DND-41 (cell line): Measurements from ENCODE around the gene FNBP1.
A peak's percentile ranks its signal among the peaks of the same experiment; 100 is the strongest.

Experiments used
- ATAC-seq: fragments of 200-7000 bp; cut with Tn5 transposase; 3 replicates; pipeline ENCODE4 v1.9.1; 2021; ENCODE audit warnings: low read depth; ENCODE audit not compliant: insufficient read depth
- DNase-seq: peaks from one replicate; pipeline ENCODE4 v3.0.0-alpha.2; 2020
- H2AFZ ChIP-seq: 2 replicates; pipeline ENCODE4 v1.6.0; 2012; ENCODE audit warnings: low read depth, low read length
- H3K27ac ChIP-seq: 2 replicates; pipeline ENCODE4 v1.5.1; 2012; ENCODE audit warnings: low read length, inconsistent platforms
- H3K27me3 ChIP-seq: fragments of 200-600 bp; sonication (generic); 2 replicates; pipeline ENCODE4 v1.6.0; 2012; ENCODE audit warnings: low read length, mild to moderate bottlenecking, inconsistent platforms; ENCODE audit not compliant: insufficient read depth, poor library complexity
- H3K36me3 ChIP-seq: 2 replicates; pipeline ENCODE4 v1.5.1; 2012; ENCODE audit warnings: low read length, inconsistent platforms; ENCODE audit not compliant: insufficient read depth
- H3K4me1 ChIP-seq: 2 replicates; pipeline ENCODE4 v1.5.1; 2012; ENCODE audit warnings: mild to moderate bottlenecking, low read length; ENCODE audit not compliant: insufficient read depth
- H3K4me2 ChIP-seq: 2 replicates; pipeline ENCODE4 v1.6.0; 2012; ENCODE audit warnings: mild to moderate bottlenecking, moderate library complexity, low read length, inconsistent platforms; ENCODE audit not compliant: insufficient read depth
- H3K4me3 ChIP-seq, 2 experiments: fragments of 200-600 bp in 1 of 2; shearing (Covaris generic) in 1 of 2; 2 replicates each; pipeline ENCODE4 v1.5.1; 2012 to 2016; ENCODE audit warnings: inconsistent platforms in 2 of 2, low read length in 2 of 2, mild to moderate bottlenecking in 2 of 2, low read depth in 1 of 2, moderate library complexity in 1 of 2
- H3K79me2 ChIP-seq: 2 replicates; pipeline ENCODE4 v1.6.0; 2012; ENCODE audit warnings: low read length, inconsistent platforms; ENCODE audit not compliant: insufficient read depth
- H3K9ac ChIP-seq: 2 replicates; pipeline ENCODE4 v1.6.0; 2012; ENCODE audit warnings: low read depth, mild to moderate bottlenecking, inconsistent platforms, low read length, moderate library complexity
- H3K9me3 ChIP-seq: 2 replicates; pipeline ENCODE4 v1.5.1; 2012; ENCODE audit warnings: low read length, moderate library complexity, mild to moderate bottlenecking, inconsistent platforms; ENCODE audit not compliant: insufficient read depth, severe bottlenecking
- H4K20me1 ChIP-seq: 2 replicates; pipeline ENCODE4 v1.6.0; 2012; ENCODE audit warnings: low read length; ENCODE audit not compliant: insufficient read depth
- EZH2 ChIP-seq: IDR thresholded peaks from 3 replicates; pipeline ENCODE4 v1.6.1; 2012; ENCODE audit warnings: borderline replicate concordance, low read depth, mild to moderate bottlenecking, moderate library complexity, low read length, inconsistent platforms; ENCODE audit not compliant: severe bottlenecking
- TF ChIP-seq, protein P1 (sequence below): IDR thresholded peaks from 2 replicates; pipeline ENCODE4 v1.5.1; 2012; ENCODE audit warnings: borderline replicate concordance, low read length, moderate library complexity, mild to moderate bottlenecking; ENCODE audit not compliant: poor library complexity, severe bottlenecking; ENCODE audit errors: extremely low read depth

Gene FNBP1

DNA sequence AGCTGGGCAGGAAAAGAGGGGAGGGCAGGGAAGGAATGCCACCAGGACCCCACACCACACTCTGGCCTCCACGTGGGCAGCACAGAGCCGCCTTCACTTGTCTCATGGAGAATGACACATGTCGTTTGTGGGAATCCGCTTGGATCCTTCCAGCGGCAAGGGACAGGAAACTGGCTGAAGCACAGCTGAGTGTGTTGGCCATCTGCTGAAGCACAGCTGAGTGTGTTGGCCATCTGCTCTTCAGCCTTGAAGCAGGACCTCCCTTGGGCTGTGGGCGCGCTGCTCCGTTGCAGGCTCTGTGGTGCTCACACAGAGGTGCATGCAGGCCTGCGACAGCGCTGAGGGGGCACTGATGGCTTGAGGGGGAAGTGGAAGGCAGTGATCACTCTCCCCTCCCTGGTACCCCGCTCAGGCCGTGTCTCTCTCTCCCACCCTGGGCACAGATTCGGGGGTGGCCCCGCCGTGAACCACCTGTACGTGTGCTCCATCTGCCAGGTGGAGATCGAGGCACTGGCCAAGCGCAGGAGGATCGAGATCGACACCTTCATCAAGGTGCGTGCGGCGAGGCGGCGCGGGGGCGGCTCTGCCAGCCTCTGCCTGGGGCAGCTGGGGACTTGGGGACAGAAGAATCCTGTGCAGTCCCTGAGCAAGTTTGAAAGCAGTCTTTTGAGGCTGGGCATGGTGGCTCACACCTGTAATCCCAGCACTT lies 167.1 kb downstream of the FNBP1 start:
- ATAC-seq, result no peak
- Histone ChIP-seq H3K27me3 (no peaks in the 10 kb centered on the region), H3K9me3 (no peaks in the 10 kb centered on the region), H4K20me1 (no peaks in the 10 kb centered on the region), H3K27ac (no peak overlapping the region; the same call in 1 of the 2 replicates), H3K9ac (no peak overlapping the region), H2AFZ (no peak overlapping the region), H3K4me3 (no peak overlapping the region), H3K79me2 (no peaks in the 10 kb centered on the region), H3K36me3 (peaks cover 33% of the 10 kb centered on the region), H3K4me1 (peaks cover 4% of the 10 kb centered on the region), H3K4me2 (no peak overlapping the region)
- no peak for DNase-seq
- TF ChIP-seq EZH2, result no peak
- TF ChIP-seq, protein P1, sequence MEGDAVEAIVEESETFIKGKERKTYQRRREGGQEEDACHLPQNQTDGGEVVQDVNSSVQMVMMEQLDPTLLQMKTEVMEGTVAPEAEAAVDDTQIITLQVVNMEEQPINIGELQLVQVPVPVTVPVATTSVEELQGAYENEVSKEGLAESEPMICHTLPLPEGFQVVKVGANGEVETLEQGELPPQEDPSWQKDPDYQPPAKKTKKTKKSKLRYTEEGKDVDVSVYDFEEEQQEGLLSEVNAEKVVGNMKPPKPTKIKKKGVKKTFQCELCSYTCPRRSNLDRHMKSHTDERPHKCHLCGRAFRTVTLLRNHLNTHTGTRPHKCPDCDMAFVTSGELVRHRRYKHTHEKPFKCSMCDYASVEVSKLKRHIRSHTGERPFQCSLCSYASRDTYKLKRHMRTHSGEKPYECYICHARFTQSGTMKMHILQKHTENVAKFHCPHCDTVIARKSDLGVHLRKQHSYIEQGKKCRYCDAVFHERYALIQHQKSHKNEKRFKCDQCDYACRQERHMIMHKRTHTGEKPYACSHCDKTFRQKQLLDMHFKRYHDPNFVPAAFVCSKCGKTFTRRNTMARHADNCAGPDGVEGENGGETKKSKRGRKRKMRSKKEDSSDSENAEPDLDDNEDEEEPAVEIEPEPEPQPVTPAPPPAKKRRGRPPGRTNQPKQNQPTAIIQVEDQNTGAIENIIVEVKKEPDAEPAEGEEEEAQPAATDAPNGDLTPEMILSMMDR, result no peak

DNA sequence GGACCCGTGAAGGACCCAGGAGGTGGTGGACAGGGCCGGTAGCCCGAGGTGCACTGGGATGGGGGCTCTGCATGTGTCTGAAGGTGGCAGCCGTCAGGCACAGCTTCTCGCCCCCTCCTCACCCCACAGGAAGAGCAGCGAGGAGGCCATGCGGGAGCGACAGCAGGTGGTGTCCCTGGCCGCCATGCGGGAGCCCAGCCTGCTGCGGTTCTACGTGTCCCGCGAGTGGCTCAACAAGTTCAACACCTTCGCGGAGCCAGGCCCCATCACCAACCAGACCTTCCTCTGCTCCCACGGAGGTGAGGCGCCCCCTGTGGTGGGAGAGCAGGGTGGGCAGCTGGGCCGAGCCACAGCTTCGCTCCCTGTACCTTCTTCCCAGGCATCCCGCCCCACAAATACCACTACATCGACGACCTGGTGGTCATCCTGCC lies 167.8 kb downstream of the FNBP1 start:
- TF ChIP-seq, protein P1, result peak; percentile 50
- TF ChIP-seq EZH2, result no peak
- Histone ChIP-seq H3K36me3 (peaks cover 33% of the 10 kb centered on the region), H2AFZ (no peak overlapping the region), H3K4me3 (no peak overlapping the region), H3K4me1 (no peaks in the 10 kb centered on the region), H3K9ac (no peak overlapping the region), H4K20me1 (no peaks in the 10 kb centered on the region), H3K4me2 (no peak overlapping the region), H3K79me2 (no peaks in the 10 kb centered on the region), H3K27me3 (no peaks in the 10 kb centered on the region), H3K27ac (no peak overlapping the region; the same call in 1 of the 2 replicates), H3K9me3 (no peaks in the 10 kb centered on the region)
- ATAC-seq (peak; percentile 34; the same call in 2 of the 3 replicates), DNase-seq (no peak)

DNA sequence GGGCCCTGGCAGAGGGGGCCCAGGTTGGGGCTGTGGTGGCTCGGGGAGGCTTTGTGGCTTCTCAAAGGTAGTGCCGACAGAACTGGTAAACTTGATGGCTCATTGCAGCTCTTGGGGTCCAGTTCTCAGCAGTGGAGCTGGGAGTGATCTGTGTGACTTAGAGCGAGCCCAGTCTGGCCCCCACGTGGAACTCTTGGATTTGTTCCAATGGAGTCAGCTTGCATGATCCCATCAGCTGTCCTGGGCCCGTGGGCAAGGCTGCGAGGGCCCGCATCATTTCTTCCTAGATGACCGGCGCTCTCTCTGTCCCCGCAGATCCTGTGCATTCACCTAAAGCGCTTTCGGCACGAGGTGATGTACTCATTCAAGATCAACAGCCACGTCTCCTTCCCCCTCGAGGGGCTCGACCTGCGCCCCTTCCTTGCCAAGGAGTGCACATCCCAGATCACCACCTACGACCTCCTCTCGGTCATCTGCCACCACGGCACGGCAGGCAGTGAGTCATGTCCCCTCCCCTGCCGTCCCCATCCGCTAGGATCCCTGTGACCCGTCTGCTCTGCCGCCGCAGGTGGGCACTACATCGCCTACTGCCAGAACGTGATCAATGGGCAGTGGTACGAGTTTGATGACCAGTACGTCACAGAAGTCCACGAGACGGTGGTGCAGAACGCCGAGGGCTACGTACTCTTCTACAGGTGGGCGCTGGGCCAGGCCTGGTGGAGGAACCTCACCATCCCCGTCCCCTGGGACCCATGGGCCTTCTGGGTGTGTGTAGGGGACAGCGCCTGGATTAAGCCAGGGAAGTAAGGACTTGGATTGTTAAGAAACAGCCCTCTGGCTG lies 168.5 kb downstream of the FNBP1 start:
- Histone ChIP-seq H2AFZ (no peak overlapping the region), H3K27me3 (no peaks in the 10 kb centered on the region), H3K9me3 (no peaks in the 10 kb centered on the region), H3K4me2 (no peak overlapping the region), H4K20me1 (no peaks in the 10 kb centered on the region), H3K4me3 (no peak overlapping the region), H3K9ac (no peak overlapping the region), H3K36me3 (peaks cover 38% of the 10 kb centered on the region), H3K4me1 (no peaks in the 10 kb centered on the region), H3K79me2 (no peaks in the 10 kb centered on the region), H3K27ac (no peak overlapping the region; the same call in 1 of the 2 replicates)
- ATAC-seq (no peak), DNase-seq (no peak)
- TF ChIP-seq EZH2, result no peak
- TF ChIP-seq, protein P1, result no peak
